Calu3 (cell line): ENCODE results near the gene IVD. TPM values are rescaled to one million over a fixed set of nuclear protein-coding genes. Genes with fewer than 3 reads are reported as not detected.

Experiments used
- BruUV-seq: library from RNA; stranded (reverse); fragments of 400-500 nt; replicated peaks from 2 replicates; lab custom pipeline; 2021; lab: Mats Ljungman, UMichigan
- CTCF ChIA-PET: fragments of 300-600 bp; sonication (Branson Sonifier 250); formaldehyde crosslinking; loops from one replicate; lab custom pipeline; 2022; ENCODE audit warnings: antibody characterized with exemption; lab: Charles Lee
- DNase-seq: peaks from one replicate; pipeline ENCODE4 v3.0.0; 2022
- H3K27ac Mint-ChIP-seq: one replicate; pipeline ENCODE4 v1.8.0; 2022; ENCODE audit warnings: mixed read lengths; ENCODE audit not compliant: unreplicated experiment
- H3K27me3 Mint-ChIP-seq: one replicate; pipeline ENCODE4 v1.8.0; 2022; ENCODE audit warnings: mixed read lengths; ENCODE audit not compliant: unreplicated experiment
- H3K36me3 Mint-ChIP-seq: one replicate; pipeline ENCODE4 v1.8.0; 2022; ENCODE audit warnings: mild to moderate bottlenecking, moderate library complexity, mixed read lengths; ENCODE audit not compliant: insufficient read depth, unreplicated experiment
- H3K4me1 Mint-ChIP-seq: one replicate; pipeline ENCODE4 v1.8.0; 2022; ENCODE audit warnings: mild to moderate bottlenecking, low read depth, mixed read lengths; ENCODE audit not compliant: unreplicated experiment
- H3K4me3 Mint-ChIP-seq: one replicate; pipeline ENCODE4 v1.8.0; 2022; ENCODE audit warnings: mild to moderate bottlenecking, low read depth, moderate library complexity, mixed read lengths; ENCODE audit not compliant: unreplicated experiment
- H3K9me3 Mint-ChIP-seq: one replicate; pipeline ENCODE4 v1.8.0; 2022; ENCODE audit warnings: low read depth, mixed read lengths; ENCODE audit not compliant: unreplicated experiment
- CTCF ChIP-seq: fragments of 200-600 bp; IDR thresholded peaks from one replicate; pipeline ENCODE4 v1.8.0; 2022; ENCODE audit warnings: antibody characterized with exemption; ENCODE audit not compliant: unreplicated experiment
- intact Hi-C: fragments of 100-400 bp; cut with micrococcal nuclease; formaldehyde crosslinking; loops from one replicate; pipeline ENCODE4 v1.10.0; 2022; ENCODE audit not compliant: unreplicated experiment
- total RNA-seq: library from RNA; stranded (reverse); gene quantifications from 2 replicates; pipeline ENCODE4 v1.2.3, GENCODE V29; 2022

Gene IVD
- total RNA-seq, 1 experiment from 2014 or later, result 46.6 TPM

- Mint-ChIP-seq H3K27ac (no peak overlapping the region), H3K36me3 (no peaks in the 10 kb centered on the region), H3K9me3 (no peaks in the 10 kb centered on the region), H3K4me1 (no peaks in the 10 kb centered on the region), H3K27me3 (no peaks in the 10 kb centered on the region), H3K4me3 (no peak overlapping the region)
- no peak for TF ChIP-seq CTCF
- intact Hi-C loops, result no loop called here
- CTCF ChIA-PET, result no interaction called here
- BruUV-seq, result no TSS peak
- DNase-seq, result no peak
Observed at GRCh38 chr15:40454904-40455391, 49.4 kb downstream of the IVD start.

- Mint-ChIP-seq H3K9me3 (no peaks in the 10 kb centered on the region), H3K27me3 (no peaks in the 10 kb centered on the region), H3K4me1 (no peaks in the 10 kb centered on the region), H3K27ac (no peak overlapping the region), H3K36me3 (no peaks in the 10 kb centered on the region), H3K4me3 (no peak overlapping the region)
- intact Hi-C loops, result no loop called here
- CTCF ChIA-PET, result no interaction called here
- BruUV-seq, result no TSS peak
- TF ChIP-seq CTCF, result no peak
- no peak for DNase-seq
Observed at GRCh38 chr15:40456299-40456712, 50.7 kb downstream of the IVD start.

GRCh38 chr15:40456738-40457137 is 51.1 kb downstream of the IVD start:
- no peak for DNase-seq
- intact Hi-C loops, result no loop called here
- Mint-ChIP-seq H3K27me3 (no peaks in the 10 kb centered on the region), H3K4me1 (no peaks in the 10 kb centered on the region), H3K9me3 (no peaks in the 10 kb centered on the region), H3K4me3 (no peak overlapping the region), H3K27ac (no peak overlapping the region), H3K36me3 (no peaks in the 10 kb centered on the region)
- CTCF ChIA-PET, result no interaction called here
- no peak for TF ChIP-seq CTCF
- BruUV-seq, result no TSS peak

GRCh38 chr15:40458495-40459371 is 53.1 kb downstream of the IVD start:
- H3K4me1 Mint-ChIP-seq, result no peaks in the 10 kb centered on the region
- CTCF ChIA-PET, result no interaction called here

More at GRCh38 chr15:40458495-40459371, 53.1 kb downstream of the IVD start:
- no TSS peak for BruUV-seq
- H3K36me3 Mint-ChIP-seq, result peaks cover 5% of the 10 kb centered on the region
- H3K27ac Mint-ChIP-seq, result no peak overlapping the region
- no peaks in the 10 kb centered on the region for H3K27me3 Mint-ChIP-seq
- TF ChIP-seq CTCF, result no peak
- no peak for DNase-seq
- no peaks in the 10 kb centered on the region for H3K9me3 Mint-ChIP-seq
- intact Hi-C loops, result no loop called here
- H3K4me3 Mint-ChIP-seq, result no peak overlapping the region
